Testis (tissue), 3 donors: ENCODE data around the gene NRIP1. TPM values are rescaled to one million over a fixed set of nuclear protein-coding genes. Genes with fewer than 3 reads are reported as not detected.

Experiments
- DNase-seq: peaks from one replicate; pipeline ENCODE4 v3.0.0-alpha.2; 2019
- H3K27ac ChIP-seq, 2 donors: fragments of 200-600 bp; sonication (generic); one replicate each; pipeline ENCODE4 v1.5.1; 2019
- H3K27me3 ChIP-seq: fragments of 200-600 bp; sonication (generic); one replicate; pipeline ENCODE4 v1.5.1; 2019
- H3K36me3 ChIP-seq: fragments of 200-600 bp; sonication (generic); one replicate; pipeline ENCODE4 v1.5.1; 2017; ENCODE audit warnings: low read depth; ENCODE audit errors: missing control alignments
- H3K4me1 ChIP-seq: fragments of 200-600 bp; sonication (generic); one replicate; pipeline ENCODE4 v1.5.1; 2019
- H3K4me3 ChIP-seq, 2 donors: fragments of 200-600 bp; sonication (generic); one replicate each; pipeline ENCODE4 v1.5.1; 2017 to 2019
- H3K9me3 ChIP-seq: fragments of 200-600 bp; sonication (generic); one replicate; pipeline ENCODE4 v1.5.1; 2017
- POLR2A ChIP-seq: fragments of 450-650 bp; IDR thresholded peaks from one replicate; pipeline ENCODE4 v1.6.1; 2017; ENCODE audit warnings: antibody characterized with exemption, mild to moderate bottlenecking, moderate library complexity
- WGBS, 2 donors: methylation state at CpG; one replicate each; pipeline ENCODE4 v1.1.5; 2018; 5-methylcytosine and 5-hydroxymethylcytosine counted together
- intact Hi-C: fragments of 100-400 bp; cut with DNase I; formaldehyde crosslinking; loops from one replicate; pipeline ENCODE4 v1.15.1; 2023; ENCODE audit warnings: low total_unique reads
- polyA plus RNA-seq: library from polyadenylated mRNA; stranded (reverse); fragments of 350-450 nt; fragmentation: Illumina TruSeq; extraction: RNeasy Lipid Tissue Mini Kit (QIAGEN cat#74804); gene quantifications from one replicate; pipeline ENCODE4 v1.2.3, GENCODE V29; 2014; ENCODE audit warnings: low read depth, low replicate concordance; ENCODE audit not compliant: insufficient read depth
- total RNA-seq, 2 donors: library from RNA; depleted of rRNA; stranded (reverse); fragments of >200 nt; gene quantifications; one replicate each; pipeline ENCODE4 v1.2.3, GENCODE V29; 2016
- TF ChIP-seq, protein P1 (sequence below), 3 experiments: fragments of 450-650 bp in 2 of 3; fragments of 200-600 bp in 1 of 3; sonication (generic) in 1 of 3; IDR thresholded peaks; one replicate each; pipeline ENCODE4 v1.5.1; 2016 to 2019; ENCODE audit warnings: antibody characterized with exemption in 3 of 3, mild to moderate bottlenecking in 2 of 3, moderate library complexity in 1 of 3

Gene NRIP1
- total and polyA plus RNA-seq, 3 donors from 2014 or later = 18.0 to 36.1 (median 26.8) TPM

DNA sequence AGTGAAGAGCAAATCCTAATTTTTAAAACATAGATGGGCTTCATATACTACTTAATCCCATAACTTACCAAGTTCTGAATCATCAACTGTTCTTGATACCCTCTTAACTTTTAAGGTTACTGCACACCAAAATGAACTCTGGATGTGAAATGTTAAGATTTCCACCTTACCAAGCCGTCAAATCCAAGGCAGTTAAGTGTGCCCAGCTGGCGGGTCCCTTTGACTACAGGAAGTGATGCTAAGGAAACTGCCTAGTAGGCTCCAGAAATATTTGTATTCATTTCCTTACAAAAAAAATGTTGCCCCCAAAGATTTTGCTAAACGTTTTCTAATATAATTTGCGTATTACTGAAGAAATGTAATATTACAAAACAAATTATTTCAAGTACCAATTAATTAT, 10.7 kb downstream of the NRIP1 start:
- 66 to 75% methylated on average over 4 of the region's 4 CpGs for WGBS, 2 donors
- Histone ChIP-seq H3K9me3 (no peaks in the 10 kb centered on the region), H3K4me3 (no peak overlapping the region), H3K4me1 (peaks cover 34% of the 10 kb centered on the region), H3K27me3 (no peaks in the 10 kb centered on the region), H3K27ac (no peak overlapping the region), H3K36me3 (no peaks in the 10 kb centered on the region)
- intact Hi-C loops = no loop called here
- TF ChIP-seq POLR2A = no peak
- TF ChIP-seq, protein P1, sequence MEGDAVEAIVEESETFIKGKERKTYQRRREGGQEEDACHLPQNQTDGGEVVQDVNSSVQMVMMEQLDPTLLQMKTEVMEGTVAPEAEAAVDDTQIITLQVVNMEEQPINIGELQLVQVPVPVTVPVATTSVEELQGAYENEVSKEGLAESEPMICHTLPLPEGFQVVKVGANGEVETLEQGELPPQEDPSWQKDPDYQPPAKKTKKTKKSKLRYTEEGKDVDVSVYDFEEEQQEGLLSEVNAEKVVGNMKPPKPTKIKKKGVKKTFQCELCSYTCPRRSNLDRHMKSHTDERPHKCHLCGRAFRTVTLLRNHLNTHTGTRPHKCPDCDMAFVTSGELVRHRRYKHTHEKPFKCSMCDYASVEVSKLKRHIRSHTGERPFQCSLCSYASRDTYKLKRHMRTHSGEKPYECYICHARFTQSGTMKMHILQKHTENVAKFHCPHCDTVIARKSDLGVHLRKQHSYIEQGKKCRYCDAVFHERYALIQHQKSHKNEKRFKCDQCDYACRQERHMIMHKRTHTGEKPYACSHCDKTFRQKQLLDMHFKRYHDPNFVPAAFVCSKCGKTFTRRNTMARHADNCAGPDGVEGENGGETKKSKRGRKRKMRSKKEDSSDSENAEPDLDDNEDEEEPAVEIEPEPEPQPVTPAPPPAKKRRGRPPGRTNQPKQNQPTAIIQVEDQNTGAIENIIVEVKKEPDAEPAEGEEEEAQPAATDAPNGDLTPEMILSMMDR (IDR thresholded peaks at IDR 0.05) = no peak
- no peak for DNase-seq

DNA sequence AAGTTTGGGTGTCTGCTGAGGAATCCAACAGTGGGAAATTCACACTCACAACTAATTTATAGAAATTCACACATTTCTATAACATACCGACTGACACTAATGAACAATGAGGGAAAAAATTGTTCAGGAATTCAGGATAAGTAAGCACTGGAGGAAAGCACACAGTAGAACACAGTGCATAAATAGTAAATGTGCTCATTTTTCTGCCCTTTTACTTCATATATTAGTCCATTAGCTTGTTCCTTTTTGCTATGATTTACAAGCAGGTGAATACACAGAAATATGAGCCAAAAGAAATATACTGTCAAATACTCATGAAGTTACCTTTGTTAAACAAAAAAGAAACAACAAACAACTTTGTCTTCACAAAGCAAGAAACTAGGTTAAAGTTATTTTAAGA, 11.3 kb downstream of the NRIP1 start:
- H3K9me3 ChIP-seq = no peaks in the 10 kb centered on the region
- 59 to 63% methylated on average over 1 of the region's 1 CpG for WGBS, 2 donors
- TF ChIP-seq POLR2A = no peak
- TF ChIP-seq, protein P1 (IDR thresholded peaks at IDR 0.05) = no peak
- H3K4me1 ChIP-seq = peaks cover 28% of the 10 kb centered on the region
- H3K27ac ChIP-seq = no peak overlapping the region
- no peak overlapping the region for H3K4me3 ChIP-seq
- no peaks in the 10 kb centered on the region for H3K36me3 ChIP-seq
- no peaks in the 10 kb centered on the region for H3K27me3 ChIP-seq
- no peak for DNase-seq
- intact Hi-C loops = no loop called here

DNA sequence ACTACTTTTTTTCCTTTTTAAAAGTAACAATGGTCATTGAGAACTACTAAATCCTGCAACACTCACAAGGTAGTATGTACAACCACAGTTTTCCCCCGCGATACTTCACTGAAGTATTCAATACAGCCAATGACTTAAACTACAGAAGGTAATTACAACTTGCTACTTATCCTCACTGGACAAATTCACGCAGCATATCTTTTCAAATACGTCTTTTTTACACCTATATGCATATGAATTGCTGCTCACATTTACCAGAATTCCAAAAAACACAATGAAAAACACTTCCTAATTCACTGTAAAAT, 12.4 kb downstream of the NRIP1 start:
- Histone ChIP-seq H3K36me3 (no peaks in the 10 kb centered on the region), H3K27me3 (no peaks in the 10 kb centered on the region), H3K9me3 (no peaks in the 10 kb centered on the region), H3K27ac (no peak overlapping the region), H3K4me3 (no peak overlapping the region), H3K4me1 (peaks cover 17% of the 10 kb centered on the region)
- WGBS, 2 donors = 80 to 82% methylated on average over 4 of the region's 4 CpGs
- intact Hi-C loops = no loop called here
- TF ChIP-seq, protein P1 (IDR thresholded peaks at IDR 0.05) = no peak
- TF ChIP-seq POLR2A = no peak
- DNase-seq = no peak

DNA sequence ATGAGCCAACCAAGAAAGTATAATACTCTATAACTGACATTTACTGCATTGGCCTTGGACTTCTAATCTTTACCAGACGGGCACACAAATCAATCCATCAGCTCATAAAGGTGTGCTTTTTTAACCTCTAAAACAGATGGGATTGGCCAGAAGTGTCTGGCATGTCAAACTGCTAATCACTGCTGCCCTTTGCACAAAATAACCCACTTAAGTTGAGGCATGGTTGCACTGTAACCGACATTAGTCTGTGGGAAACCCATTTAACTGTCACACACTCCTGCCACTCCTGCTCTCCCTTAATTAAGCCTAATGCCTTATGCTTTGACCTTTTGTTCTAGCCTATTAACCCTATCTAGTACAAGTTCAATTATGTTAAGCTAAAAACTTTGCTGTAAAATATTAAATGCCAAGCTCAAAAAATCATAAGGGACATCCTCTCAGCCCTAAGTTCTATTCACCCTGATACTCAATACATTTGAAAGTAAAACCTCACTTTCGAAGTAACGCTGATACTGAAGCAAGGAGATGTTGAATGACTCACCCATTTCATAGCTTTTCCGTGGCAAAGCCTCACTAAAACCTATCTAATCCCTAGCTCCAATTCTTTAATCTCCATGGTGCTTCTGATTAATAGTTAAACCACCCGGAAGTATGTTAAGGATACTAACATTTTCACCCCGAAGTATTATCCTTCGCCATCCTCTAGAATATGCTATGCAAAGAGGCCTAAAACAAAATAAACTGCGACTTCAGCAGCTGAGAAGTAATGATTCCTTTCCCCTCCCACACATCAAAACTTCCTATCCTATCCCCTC, 12.9 kb downstream of the NRIP1 start:
- no peak overlapping the region for H3K4me3 ChIP-seq
- 48 to 65% methylated on average over 9 of the region's 9 CpGs for WGBS, 2 donors
- H3K36me3 ChIP-seq = no peaks in the 10 kb centered on the region
- intact Hi-C loops = no loop called here
- no peak overlapping the region for H3K27ac ChIP-seq
- no peaks in the 10 kb centered on the region for H3K27me3 ChIP-seq
- H3K9me3 ChIP-seq = no peaks in the 10 kb centered on the region
- no peak for TF ChIP-seq POLR2A
- TF ChIP-seq, protein P1 (IDR thresholded peaks at IDR 0.05) = no peak
- peaks cover 14% of the 10 kb centered on the region for H3K4me1 ChIP-seq
- no peak for DNase-seq
